Keratinocyte (primary cell): ENCODE results near the gene KLRG1. TPM values are rescaled to one million over a fixed set of nuclear protein-coding genes. Genes with fewer than 3 reads are reported as not detected.

Experiments used
- DNase-seq: peaks from one replicate; pipeline ENCODE4 v3.0.0-alpha.2; 2011; ENCODE audit warnings: low read depth, missing footprints, low spot score
- FAIRE-seq: peaks from 2 replicates; lab custom pipeline; 2011; peaks lifted over from hg19 to GRCh38; lab: Jason Lieb, UNC
- H2AFZ ChIP-seq: 2 replicates; pipeline ENCODE4 v1.6.0; 2012; ENCODE audit warnings: low read length, control low read depth, inconsistent platforms; ENCODE audit not compliant: control insufficient read depth
- H3K27ac ChIP-seq: 2 replicates; pipeline ENCODE4 v1.5.1; 2011; ENCODE audit warnings: low read length; ENCODE audit not compliant: control insufficient read depth, insufficient read depth
- H3K27me3 ChIP-seq: 3 replicates; pipeline ENCODE4 v1.6.0; 2011; ENCODE audit warnings: low read length; ENCODE audit not compliant: control insufficient read depth, insufficient read depth; ENCODE audit errors: extremely low read depth
- H3K36me3 ChIP-seq, 2 experiments: 2 replicates in 1 of 2; 3 replicates in 1 of 2; pipeline ENCODE4 v1.5.1; 2011; ENCODE audit warnings: low read length in 2 of 2, mild to moderate bottlenecking in 1 of 2; ENCODE audit not compliant: control insufficient read depth in 2 of 2, insufficient read depth in 2 of 2; ENCODE audit errors: extremely low read depth in 1 of 2
- H3K4me1 ChIP-seq: 3 replicates; pipeline ENCODE4 v1.5.1; 2011; ENCODE audit warnings: low read length; ENCODE audit not compliant: control insufficient read depth, insufficient read depth; ENCODE audit errors: extremely low read depth
- H3K4me2 ChIP-seq: 3 replicates; pipeline ENCODE4 v1.6.0; 2011; ENCODE audit warnings: low read depth, low read length; ENCODE audit not compliant: control insufficient read depth, insufficient read depth; ENCODE audit errors: extremely low read depth
- H3K4me3 ChIP-seq, 3 experiments: fragments of 200-600 bp in 1 of 3; sonication (generic) in 1 of 3; 2 replicates in 2 of 3; 3 replicates in 1 of 3; pipeline ENCODE4 v1.5.1; 2011 to 2016; ENCODE audit warnings: low read length in 3 of 3, mild to moderate bottlenecking in 3 of 3, control low read depth in 2 of 3, inconsistent platforms in 1 of 3, low read depth in 1 of 3, mixed read lengths in 1 of 3, mixed run types in 1 of 3, moderate library complexity in 1 of 3; ENCODE audit not compliant: control insufficient read depth in 2 of 3, insufficient read depth in 2 of 3; ENCODE audit errors: extremely low read depth in 1 of 3
- H3K79me2 ChIP-seq: 2 replicates; pipeline ENCODE4 v1.6.0; 2012; ENCODE audit warnings: low read length; ENCODE audit not compliant: control insufficient read depth, insufficient read depth
- H3K9ac ChIP-seq: 3 replicates; pipeline ENCODE4 v1.6.0; 2011; ENCODE audit warnings: low read length; ENCODE audit not compliant: control insufficient read depth, insufficient read depth; ENCODE audit errors: extremely low read depth
- H3K9me1 ChIP-seq: 3 replicates; pipeline ENCODE4 v1.6.0; 2011; ENCODE audit warnings: low read length; ENCODE audit not compliant: control insufficient read depth, insufficient read depth; ENCODE audit errors: extremely low read depth
- H3K9me3 ChIP-seq: 2 replicates; pipeline ENCODE4 v1.5.1; 2012; ENCODE audit warnings: low read depth, low read length; ENCODE audit not compliant: control insufficient read depth
- H4K20me1 ChIP-seq: 3 replicates; pipeline ENCODE4 v1.6.0; 2011; ENCODE audit warnings: low read length; ENCODE audit not compliant: control insufficient read depth, insufficient read depth; ENCODE audit errors: extremely low read depth
- EZH2 ChIP-seq: IDR thresholded peaks from one replicate; pipeline ENCODE4 v1.6.1; 2012; ENCODE audit warnings: inconsistent platforms, mild to moderate bottlenecking, low read length, moderate library complexity
- dilution Hi-C: fragments of 300-500 bp; cut with MboI; formaldehyde crosslinking; loops from one replicate; pipeline ENCODE4 v1.7.0; 2020; ENCODE audit warnings: low sequenced_read_pairs; ENCODE audit not compliant: extremely low pct_ligation_motif_present
- polyA plus RNA-seq, 5 experiments: library from polyadenylated mRNA; depleted of rRNA in 3 of 5; stranded (reverse) in 3 of 5; stranded (forward) in 1 of 5; unstranded in 1 of 5; fragments of >200 nt; gene quantifications; 1 replicate in 1 of 5; 2 replicates in 3 of 5; 3 replicates in 1 of 5; pipeline versions ENCODE4 v1.2.1 to v1.2.3, GENCODE V29; 2011 to 2012; ENCODE audit warnings: missing spikeins in 2 of 5, low read depth in 1 of 5, low replicate concordance in 1 of 5
- TF ChIP-seq, protein P1 (sequence below), 3 experiments: IDR thresholded peaks in 1 of 3; conservative IDR thresholded peaks in 1 of 3; optimal IDR thresholded peaks in 1 of 3; 2 replicates in 2 of 3; 3 replicates in 1 of 3; pipeline versions ENCODE3 to v1.5.1; 2011; ENCODE audit warnings: low read length in 3 of 3, mild to moderate bottlenecking in 3 of 3, moderate library complexity in 2 of 3, control low read depth in 1 of 3, inconsistent platforms in 1 of 3; ENCODE audit not compliant: insufficient read depth in 2 of 3; ENCODE audit errors: extremely low read depth in 1 of 3

KLRG1 gene
- polyA plus RNA-seq, 1 donor (not counting 4 experiments of a cell fraction or from before 2014, with no cell fraction given), result 0.39 TPM

- no peak for TF ChIP-seq EZH2
- TF ChIP-seq, protein P1, sequence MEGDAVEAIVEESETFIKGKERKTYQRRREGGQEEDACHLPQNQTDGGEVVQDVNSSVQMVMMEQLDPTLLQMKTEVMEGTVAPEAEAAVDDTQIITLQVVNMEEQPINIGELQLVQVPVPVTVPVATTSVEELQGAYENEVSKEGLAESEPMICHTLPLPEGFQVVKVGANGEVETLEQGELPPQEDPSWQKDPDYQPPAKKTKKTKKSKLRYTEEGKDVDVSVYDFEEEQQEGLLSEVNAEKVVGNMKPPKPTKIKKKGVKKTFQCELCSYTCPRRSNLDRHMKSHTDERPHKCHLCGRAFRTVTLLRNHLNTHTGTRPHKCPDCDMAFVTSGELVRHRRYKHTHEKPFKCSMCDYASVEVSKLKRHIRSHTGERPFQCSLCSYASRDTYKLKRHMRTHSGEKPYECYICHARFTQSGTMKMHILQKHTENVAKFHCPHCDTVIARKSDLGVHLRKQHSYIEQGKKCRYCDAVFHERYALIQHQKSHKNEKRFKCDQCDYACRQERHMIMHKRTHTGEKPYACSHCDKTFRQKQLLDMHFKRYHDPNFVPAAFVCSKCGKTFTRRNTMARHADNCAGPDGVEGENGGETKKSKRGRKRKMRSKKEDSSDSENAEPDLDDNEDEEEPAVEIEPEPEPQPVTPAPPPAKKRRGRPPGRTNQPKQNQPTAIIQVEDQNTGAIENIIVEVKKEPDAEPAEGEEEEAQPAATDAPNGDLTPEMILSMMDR (optimal IDR thresholded peaks at IDR 0.05 in 1 of 3, IDR thresholded peaks at IDR 0.05 in 1 of 3, conservative IDR thresholded peaks at IDR 0.05 in 1 of 3; ENCODE audit: extremely low read depth in 1 of 3, insufficient read depth in 2 of 3, low read length in 3 of 3), result no peak
- Histone ChIP-seq H3K4me2 (no peak overlapping the region), H3K4me3 (no peak overlapping the region), H3K9ac (no peak overlapping the region), H2AFZ (no peak overlapping the region), H3K36me3 (no peaks in the 10 kb centered on the region), H3K9me3 (no peaks in the 10 kb centered on the region), H4K20me1 (no peaks in the 10 kb centered on the region), H3K27me3 (no peaks in the 10 kb centered on the region), H3K79me2 (no peaks in the 10 kb centered on the region), H3K4me1 (no peaks in the 10 kb centered on the region), H3K27ac (no peak overlapping the region), H3K9me1 (no peaks in the 10 kb centered on the region)
- dilution Hi-C loops, result no loop called here
- no peak for DNase-seq
- no peak for FAIRE-seq
Measured at GRCh38 chr12:8956772-8957171, 32.6 kb upstream of the KLRG1 start.

DNA sequence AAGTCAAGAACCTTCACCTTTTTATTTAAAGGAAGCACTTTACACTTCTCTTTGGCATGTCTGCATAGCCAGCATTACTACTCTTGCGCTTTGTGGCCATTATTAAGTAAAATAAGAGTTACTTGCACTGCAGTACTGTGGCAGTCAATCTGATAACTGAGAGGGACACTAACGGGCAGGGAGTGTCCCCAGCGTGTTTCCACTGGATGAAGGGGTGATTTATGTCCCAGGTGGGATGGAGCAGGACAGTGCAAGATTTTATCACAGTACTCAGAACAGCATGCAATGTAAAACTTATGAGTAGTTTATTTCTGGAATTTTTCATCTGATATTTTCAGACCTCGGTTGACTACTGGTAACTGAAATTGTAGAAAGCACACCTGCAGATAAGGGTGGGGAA is 31.8 kb upstream of the KLRG1 start:
- Histone ChIP-seq H4K20me1 (no peaks in the 10 kb centered on the region), H3K36me3 (no peaks in the 10 kb centered on the region), H3K27ac (no peak overlapping the region), H3K4me1 (no peaks in the 10 kb centered on the region), H2AFZ (no peak overlapping the region), H3K9me1 (no peaks in the 10 kb centered on the region), H3K4me3 (no peak overlapping the region), H3K4me2 (no peak overlapping the region), H3K9me3 (no peaks in the 10 kb centered on the region), H3K9ac (no peak overlapping the region), H3K27me3 (no peaks in the 10 kb centered on the region), H3K79me2 (no peaks in the 10 kb centered on the region)
- TF ChIP-seq EZH2, result no peak
- TF ChIP-seq, protein P1 (optimal IDR thresholded peaks at IDR 0.05 in 1 of 3, IDR thresholded peaks at IDR 0.05 in 1 of 3, conservative IDR thresholded peaks at IDR 0.05 in 1 of 3; ENCODE audit: extremely low read depth in 1 of 3, insufficient read depth in 2 of 3, low read length in 3 of 3), result no peak
- dilution Hi-C loops, result no loop called here
- FAIRE-seq (no peak), DNase-seq (no peak)
